NB4 (cell line): ENCODE measurements around the gene HILPDA.

Experiments used
- CTCF ChIP-seq: IDR thresholded peaks from one replicate; pipeline ENCODE4 v1.5.1; 2012; ENCODE audit warnings: low read depth, low read length
- MAX ChIP-seq: IDR thresholded peaks from 2 replicates; pipeline ENCODE4 v1.6.1; 2011; ENCODE audit warnings: low read depth, low read length
- POLR2A ChIP-seq: IDR thresholded peaks from 2 replicates; pipeline ENCODE4 v1.6.1; 2011; ENCODE audit warnings: mild to moderate bottlenecking; ENCODE audit not compliant: insufficient read length; ENCODE audit errors: extremely low read depth

DNA sequence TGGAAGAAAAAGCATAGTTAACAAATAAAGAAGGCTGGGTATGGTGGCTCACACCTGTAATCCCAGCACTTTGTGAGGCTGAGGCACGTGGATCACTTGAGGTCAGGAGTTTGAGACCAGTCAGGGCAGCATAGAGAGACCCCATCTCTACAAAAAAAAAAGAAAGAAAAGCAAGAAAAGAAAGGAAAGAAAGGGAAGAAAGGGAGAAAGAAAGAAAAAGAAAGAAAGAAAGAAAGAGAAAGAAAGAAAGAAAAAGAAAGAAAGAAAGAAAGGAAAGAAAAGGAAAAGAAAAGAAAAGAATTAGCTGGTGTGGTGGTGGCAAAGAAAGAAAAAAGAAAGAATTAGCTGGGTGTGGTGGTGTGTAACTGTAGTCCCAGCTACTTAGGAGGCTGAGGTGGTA lies 3.1 kb upstream of the HILPDA start:
- TF ChIP-seq MAX = no peak
- TF ChIP-seq CTCF = no peak
- TF ChIP-seq POLR2A = no peak
